B cell (primary cell): Measurements from ENCODE around the gene SLC29A3. TPM values are rescaled to one million over a fixed set of nuclear protein-coding genes. Genes with fewer than 3 reads are reported as not detected.

Experiments
- ATAC-seq: fragments of 200-7000 bp; cut with Tn5 transposase; one replicate; pipeline ENCODE4 v1.10.0; 2021; ENCODE audit warnings: low read depth, mild to moderate bottlenecking, moderate number of reproducible peaks, moderate library complexity
- CTCF ChIA-PET: fragments of 350-600 bp; sonication (Branson Sonifier 250); formaldehyde crosslinking; loops from one replicate; lab custom pipeline; 2021; ENCODE audit warnings: antibody characterized with exemption, inconsistent platforms; lab: Charles Lee
- POLR2A ChIA-PET: fragments of 350-600 bp; sonication (Branson Sonifier 250); formaldehyde crosslinking; loops from one replicate; lab custom pipeline; 2021; ENCODE audit warnings: antibody characterized with exemption; lab: Charles Lee
- DNase-seq: peaks from one replicate; pipeline ENCODE4 v3.0.0; 2013
- H2AFZ ChIP-seq: 2 replicates; pipeline ENCODE4 v1.6.1; 2012; ENCODE audit warnings: mild to moderate bottlenecking, low read depth, low read length; ENCODE audit not compliant: insufficient read depth, poor library complexity, severe bottlenecking
- H3K27ac ChIP-seq, 2 donors: 1 replicate in 1 of 2; 2 replicates in 1 of 2; pipeline ENCODE4 v1.5.1; 2012 to 2013; ENCODE audit warnings: low read length in 2 of 2, mild to moderate bottlenecking in 2 of 2, moderate library complexity in 1 of 2
- H3K27me3 ChIP-seq, 4 experiments: fragments of 200-600 bp in 1 of 4; sonication (generic) in 1 of 4; replicated peaks in 1 of 4; 1 replicate in 2 of 4; 2 replicates in 2 of 4; pipeline versions ENCODE4 v1.6.1 to v1.7.0; 2013 to 2016; ENCODE audit warnings: low read length in 3 of 4, mild to moderate bottlenecking in 2 of 4, mixed read lengths in 1 of 4, moderate library complexity in 1 of 4; ENCODE audit not compliant: insufficient read depth in 4 of 4, control insufficient read depth in 3 of 4; ENCODE audit errors: control extremely low read depth in 1 of 4
- H3K36me3 ChIP-seq, 2 experiments: replicated peaks in 1 of 2; 1 replicate in 1 of 2; 2 replicates in 1 of 2; pipeline versions ENCODE4 v1.6.1 to v1.7.1; 2013; ENCODE audit warnings: low read length in 1 of 2; ENCODE audit not compliant: insufficient read depth in 2 of 2, control insufficient read depth in 1 of 2; ENCODE audit errors: control extremely low read depth in 1 of 2, extremely low read depth in 1 of 2
- H3K4me1 ChIP-seq, 2 donors: fragments of 200-600 bp in 1 of 2; sonication (generic) in 1 of 2; 1 replicate in 1 of 2; 2 replicates in 1 of 2; pipeline versions ENCODE4 v1.5.1 to v1.6.1; 2013 to 2017; ENCODE audit warnings: low read length in 2 of 2; ENCODE audit not compliant: control insufficient read depth in 2 of 2, insufficient read depth in 2 of 2
- H3K4me2 ChIP-seq: replicated peaks from 2 replicates; pipeline ENCODE3; 2012; ENCODE audit warnings: mild to moderate bottlenecking, low read depth, low read length; ENCODE audit not compliant: poor library complexity, severe bottlenecking
- H3K4me3 ChIP-seq, 5 experiments: fragments of 200-600 bp in 1 of 5; sonication (generic) in 1 of 5; 1 replicate in 3 of 5; 2 replicates in 2 of 5; pipeline versions ENCODE4 v1.5.1 to v1.7.0; 2011 to 2016; ENCODE audit warnings: low read length in 4 of 5, mild to moderate bottlenecking in 4 of 5, low read depth in 2 of 5, control low read depth in 1 of 5, moderate library complexity in 1 of 5; ENCODE audit not compliant: insufficient read depth in 1 of 5; ENCODE audit errors: control extremely low read depth in 1 of 5, extremely low read depth in 1 of 5
- H3K79me2 ChIP-seq: fragments of 200-600 bp; sonication (generic); one replicate; pipeline ENCODE4 v1.6.0; 2016; ENCODE audit warnings: low read length; ENCODE audit not compliant: control insufficient read depth, insufficient read depth
- H3K9ac ChIP-seq: fragments of 200-600 bp; sonication (generic); 2 replicates; pipeline ENCODE4 v1.6.1; 2017; ENCODE audit warnings: mild to moderate bottlenecking, low read length, moderate library complexity
- H3K9me3 ChIP-seq, 3 donors: one replicate each; pipeline versions ENCODE4 v1.6.1 to v1.7.1; 2013; ENCODE audit warnings: low read length in 2 of 3; ENCODE audit not compliant: control insufficient read depth in 2 of 3, insufficient read depth in 1 of 3; ENCODE audit errors: control extremely low read depth in 1 of 3
- H4K20me1 ChIP-seq: 2 replicates; pipeline ENCODE4 v1.6.0; 2012; ENCODE audit warnings: mild to moderate bottlenecking, low read length; ENCODE audit not compliant: insufficient read depth, control insufficient read depth, poor library complexity, severe bottlenecking
- H3K27ac Mint-ChIP-seq: one replicate; pipeline ENCODE4 v1.8.0; 2021; ENCODE audit warnings: mixed read lengths
- H3K27me3 Mint-ChIP-seq: one replicate; pipeline ENCODE4 v1.8.0; 2021; ENCODE audit warnings: mixed read lengths
- H3K4me1 Mint-ChIP-seq: one replicate; pipeline ENCODE4 v1.8.0; 2021; ENCODE audit warnings: mixed read lengths
- H3K4me3 Mint-ChIP-seq: one replicate; pipeline ENCODE4 v1.8.0; 2021; ENCODE audit warnings: mixed read lengths
- H3K9me3 Mint-ChIP-seq: one replicate; pipeline ENCODE4 v1.8.0; 2022; ENCODE audit warnings: mixed read lengths; ENCODE audit not compliant: insufficient read depth
- EZH2 ChIP-seq: IDR thresholded peaks from 2 replicates; pipeline ENCODE4 v1.6.1; 2012; ENCODE audit warnings: borderline replicate concordance, low read depth, mild to moderate bottlenecking, moderate library complexity, low read length; ENCODE audit not compliant: insufficient read depth, poor library complexity, severe bottlenecking
- WGBS: methylation state at CpG from one replicate; pipeline ENCODE4 v1.1.5; 2013; ENCODE audit warnings: missing lambda C conversion rate; ENCODE audit not compliant: insufficient coverage; 5-methylcytosine and 5-hydroxymethylcytosine counted together
- intact Hi-C: fragments of 100-400 bp; cut with micrococcal nuclease; formaldehyde crosslinking; loops from one replicate; pipeline ENCODE4 v1.10.0; 2022
- polyA plus RNA-seq: library from polyadenylated mRNA; depleted of rRNA; stranded (reverse); fragments of >200 nt; gene quantifications from 2 replicates; pipeline ENCODE4 v1.2.3, GENCODE V29; 2012
- total RNA-seq, 2 donors: library from RNA; stranded (reverse); fragments of 120-200 nt in 1 of 2; gene quantifications; 1 replicate in 1 of 2; 2 replicates in 1 of 2; pipeline versions ENCODE4 v1.2.3 to v1.2.4, GENCODE V29; 2013 to 2022
- TF ChIP-seq, protein P1 (sequence below): fragments of 200-600 bp; IDR thresholded peaks from one replicate; pipeline ENCODE4 v1.8.0; 2022; ENCODE audit warnings: antibody characterized with exemption, mild to moderate bottlenecking

Gene SLC29A3
- total and polyA plus RNA-seq, 2 donors (not counting 1 experiment from before 2014, with no cell fraction given): 4.5 to 8.2 TPM

DNA sequence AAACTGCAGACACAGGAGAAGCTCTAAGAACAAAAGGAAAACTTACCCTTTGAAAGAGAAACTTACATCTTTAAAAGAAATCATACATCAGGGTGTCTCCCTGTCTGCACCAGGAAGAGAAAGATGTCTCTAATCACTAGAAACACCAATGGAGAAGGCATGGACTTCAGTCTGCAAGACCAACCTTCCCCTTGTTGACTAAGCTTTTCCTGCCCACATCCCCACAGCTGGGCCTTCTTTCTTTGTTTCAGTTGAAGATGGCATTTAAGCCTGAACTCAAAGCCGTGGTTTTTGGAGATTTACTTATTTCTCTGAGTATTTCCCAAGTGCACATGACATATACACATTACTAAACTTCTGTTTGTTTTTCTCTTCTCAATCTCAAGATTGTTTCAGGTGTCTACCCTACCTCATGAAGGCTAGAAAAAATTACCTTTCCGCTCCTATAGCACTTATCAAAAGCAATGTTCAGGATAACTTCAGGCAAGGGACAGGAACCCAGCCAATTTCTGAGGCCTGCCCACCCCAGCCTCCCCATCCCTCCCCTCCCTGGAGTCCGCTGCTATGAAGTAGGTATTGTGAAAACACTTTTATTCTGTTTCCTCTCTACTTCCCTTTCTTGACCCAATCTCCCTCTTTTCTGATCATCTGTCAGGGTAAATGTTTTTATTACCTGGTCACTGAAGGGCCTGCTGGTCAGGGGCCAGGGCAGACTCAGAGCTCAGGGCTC lies 2.8 kb upstream of the SLC29A3 start:
- WGBS: 20% methylated on average over 1 of the region's 3 CpGs
- Histone ChIP-seq H3K9me3 (no peaks in the 10 kb centered on the region), H3K79me2 (no peaks in the 10 kb centered on the region), H3K27me3 (peaks cover 0 to 4% (median 0%) of the 10 kb centered on the region in 4 experiments), H3K36me3 (no peaks in the 10 kb centered on the region), H3K4me1 (peaks cover 8 to 20% of the 10 kb centered on the region in 2 donors), H4K20me1 (no peaks in the 10 kb centered on the region), H3K4me3 (no peak overlapping the region), H2AFZ (no peak overlapping the region), H3K27ac (no peak overlapping the region), H3K9ac (no peak overlapping the region), H3K4me2 (no peak overlapping the region)
- intact Hi-C loops: no loop called here
- no peak for ATAC-seq
- no peak overlapping the region for H3K4me3 Mint-ChIP-seq
- TF ChIP-seq, protein P1, sequence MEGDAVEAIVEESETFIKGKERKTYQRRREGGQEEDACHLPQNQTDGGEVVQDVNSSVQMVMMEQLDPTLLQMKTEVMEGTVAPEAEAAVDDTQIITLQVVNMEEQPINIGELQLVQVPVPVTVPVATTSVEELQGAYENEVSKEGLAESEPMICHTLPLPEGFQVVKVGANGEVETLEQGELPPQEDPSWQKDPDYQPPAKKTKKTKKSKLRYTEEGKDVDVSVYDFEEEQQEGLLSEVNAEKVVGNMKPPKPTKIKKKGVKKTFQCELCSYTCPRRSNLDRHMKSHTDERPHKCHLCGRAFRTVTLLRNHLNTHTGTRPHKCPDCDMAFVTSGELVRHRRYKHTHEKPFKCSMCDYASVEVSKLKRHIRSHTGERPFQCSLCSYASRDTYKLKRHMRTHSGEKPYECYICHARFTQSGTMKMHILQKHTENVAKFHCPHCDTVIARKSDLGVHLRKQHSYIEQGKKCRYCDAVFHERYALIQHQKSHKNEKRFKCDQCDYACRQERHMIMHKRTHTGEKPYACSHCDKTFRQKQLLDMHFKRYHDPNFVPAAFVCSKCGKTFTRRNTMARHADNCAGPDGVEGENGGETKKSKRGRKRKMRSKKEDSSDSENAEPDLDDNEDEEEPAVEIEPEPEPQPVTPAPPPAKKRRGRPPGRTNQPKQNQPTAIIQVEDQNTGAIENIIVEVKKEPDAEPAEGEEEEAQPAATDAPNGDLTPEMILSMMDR: no peak
- no peak for TF ChIP-seq EZH2
- H3K27ac Mint-ChIP-seq: no peak overlapping the region
- POLR2A ChIA-PET: no interaction called here
- no peaks in the 10 kb centered on the region for H3K9me3 Mint-ChIP-seq
- DNase-seq: no peak
- CTCF ChIA-PET: interaction anchor here (0.8 to 11.1 kb wide), 23 partner anchors 8 to 580 kb away, joined by 3 to 186 read pairs (median 5); partner anchors contain the start of genes CDH23 and VSIR
- H3K27me3 Mint-ChIP-seq: peaks cover 11% of the 10 kb centered on the region
- H3K4me1 Mint-ChIP-seq: peaks cover 18% of the 10 kb centered on the region

DNA sequence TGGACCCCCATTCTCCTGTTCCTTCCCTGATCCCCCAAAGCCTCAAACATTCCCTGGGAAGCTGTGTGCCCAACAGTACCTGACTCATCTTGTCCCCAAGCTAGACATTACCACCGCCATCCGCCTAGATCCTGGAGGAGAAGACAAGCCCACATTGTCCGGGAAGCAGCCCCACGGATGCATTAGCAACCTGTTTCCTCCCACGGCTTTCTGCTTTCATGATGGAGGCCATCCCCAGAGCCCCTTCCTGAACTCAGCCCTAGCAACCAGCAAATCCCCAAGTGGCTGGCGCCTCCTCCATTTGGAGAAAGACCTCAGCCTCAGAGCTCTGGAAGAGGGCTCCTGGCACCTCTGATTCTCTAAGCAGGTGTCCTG lies 2.3 kb upstream of the SLC29A3 start:
- Histone ChIP-seq H3K4me3 (no peak overlapping the region), H3K4me1 (peaks cover 8 to 20% of the 10 kb centered on the region in 2 donors), H3K27ac (no peak overlapping the region), H3K4me2 (no peak overlapping the region), H3K9ac (no peak overlapping the region), H2AFZ (no peak overlapping the region), H3K79me2 (no peaks in the 10 kb centered on the region), H3K9me3 (no peaks in the 10 kb centered on the region), H3K36me3 (no peaks in the 10 kb centered on the region), H3K27me3 (peaks cover 0 to 4% (median 0%) of the 10 kb centered on the region in 4 experiments), H4K20me1 (no peaks in the 10 kb centered on the region)
- no peak for DNase-seq
- 47% methylated on average over 6 of the region's 6 CpGs for WGBS
- ChIA-PET POLR2A (no interaction called here), CTCF (interaction anchor here (0.8 to 11.1 kb wide), 16 partner anchors 14 to 580 kb away, joined by 3 to 186 read pairs (median 5); partner anchors contain the start of gene VSIR)
- peaks cover 9% of the 10 kb centered on the region for H3K27me3 Mint-ChIP-seq
- intact Hi-C loops: no loop called here
- TF ChIP-seq, protein P1: no peak
- TF ChIP-seq EZH2: no peak
- no peak for ATAC-seq
- H3K4me3 Mint-ChIP-seq: no peak overlapping the region
- H3K9me3 Mint-ChIP-seq: no peaks in the 10 kb centered on the region
- H3K4me1 Mint-ChIP-seq: peaks cover 18% of the 10 kb centered on the region
- no peak overlapping the region for H3K27ac Mint-ChIP-seq
